ENCODE measurements around the gene SLCO1B3.
"Not testable (repeated sequence)": the region's sequence is repeated elsewhere in the genome, so short reads cannot be mapped to it uniquely, and the experiment has no call there.

Gene SLCO1B3

GRCh38 chr12:20810487-20810886, at the start of gene SLCO1B3:
TSS of gene SLCO1B3 (plus strand) at chr12:20810705. CDS start at chr12:20815739, 5,034 bp downstream.
- TF ChIP-seq CTCF (conservative IDR thresholded peaks at IDR 0.05; ENCODE audit: low read length) = no peak
- no peak for DNase-seq (ENCODE audit: low read depth)
- no peak within 1 kb of the TSS for H3K4me3 ChIP-seq (ENCODE audit: low read length)

GRCh38 chr12:20777420-20777819, 33.1 kb upstream of the SLCO1B3 start:
- no peak overlapping the region for H3K4me3 ChIP-seq (ENCODE audit: low read length)
- no peak for DNase-seq (ENCODE audit: low read depth)
- no peak for TF ChIP-seq CTCF (conservative IDR thresholded peaks at IDR 0.05; ENCODE audit: low read length)

GRCh38 chr12:20778969-20779368, 31.5 kb upstream of the SLCO1B3 start:
- H3K4me3 ChIP-seq (ENCODE audit: low read length) = no peak overlapping the region
- no peak for TF ChIP-seq CTCF (conservative IDR thresholded peaks at IDR 0.05; ENCODE audit: low read length)
- DNase-seq (ENCODE audit: low read depth) = no peak

GRCh38 chr12:20779971-20780370, 30.5 kb upstream of the SLCO1B3 start:
- DNase-seq (ENCODE audit: low read depth); H3K4me3 ChIP-seq (ENCODE audit: low read length): not testable (repeated sequence)

GRCh38 chr12:20783796-20784357, 26.6 kb upstream of the SLCO1B3 start:
- DNase-seq (ENCODE audit: low read depth); H3K4me3 ChIP-seq (ENCODE audit: low read length): not testable (repeated sequence)

- no peak for TF ChIP-seq CTCF (conservative IDR thresholded peaks at IDR 0.05; ENCODE audit: low read length)
- DNase-seq (ENCODE audit: low read depth) = no peak
- H3K4me3 ChIP-seq (ENCODE audit: low read length) = no peak overlapping the region
Observed at GRCh38 chr12:20792971-20793370, 17.5 kb upstream of the SLCO1B3 start.

- DNase-seq (ENCODE audit: low read depth) = no peak
- TF ChIP-seq CTCF (conservative IDR thresholded peaks at IDR 0.05; ENCODE audit: low read length) = no peak
Observed at GRCh38 chr12:20798554-20798953, 12.0 kb upstream of the SLCO1B3 start.

GRCh38 chr12:20800160-20800559, 10.3 kb upstream of the SLCO1B3 start:
- DNase-seq (ENCODE audit: low read depth) = no peak
- no peak for TF ChIP-seq CTCF (conservative IDR thresholded peaks at IDR 0.05; ENCODE audit: low read length)
- H3K4me3 ChIP-seq (ENCODE audit: low read length) = no peak overlapping the region

More at GRCh38 chr12:20798554-20798953, 12.0 kb upstream of the SLCO1B3 start:
- H3K4me3 ChIP-seq (ENCODE audit: low read length) = no peak overlapping the region
